K562 (cell line): ENCODE data around the gene PRSS21. TPM values are rescaled to one million over a fixed set of nuclear protein-coding genes. Genes with fewer than 3 reads are reported as not detected.

Source experiments
- HIVEP1 ChIP-seq: fragments of 250-450 bp; sonication (Bioruptor Pico); IDR thresholded peaks from 2 replicates; pipeline ENCODE4 v1.4.0; 2020; ENCODE audit warnings: mild to moderate bottlenecking
- HNRNPUL1 ChIP-seq: fragments of 200-400 bp; formaldehyde crosslinking; IDR thresholded peaks from 2 replicates; pipeline ENCODE4 v1.6.1; 2017; ENCODE audit warnings: low read length
- NEUROD1 ChIP-seq: fragments of 150-350 bp; IDR thresholded peaks from 2 replicates; pipeline ENCODE4 v1.6.1; 2014; ENCODE audit warnings: borderline replicate concordance, low read length, low read depth; ENCODE audit not compliant: partially characterized antibody
- PTTG1 ChIP-seq: fragments of 450-650 bp; IDR thresholded peaks from 2 replicates; pipeline ENCODE4 v1.6.1; 2016; ENCODE audit warnings: low read depth, mild to moderate bottlenecking, missing genetic modification characterization, missing compliant biosample characterization
- RB1 ChIP-seq: fragments of 450-650 bp; IDR thresholded peaks from 2 replicates; pipeline ENCODE4 v1.6.1; 2017; ENCODE audit warnings: low read depth, mild to moderate bottlenecking
- SIRT6 ChIP-seq: IDR thresholded peaks from one replicate; pipeline ENCODE4 v1.6.1; 2012; ENCODE audit warnings: low read depth, mild to moderate bottlenecking, control low read depth, inconsistent platforms, low read length, moderate library complexity
- ZC3H4 ChIP-seq: sonication (generic); formaldehyde crosslinking; IDR thresholded peaks from 2 replicates; pipeline ENCODE4 v1.9.0; 2021; ENCODE audit warnings: missing genetic modification reagents, borderline replicate concordance
- ZFP1 ChIP-seq: fragments of 450-650 bp; formaldehyde crosslinking; IDR thresholded peaks from 2 replicates; pipeline ENCODE4 v1.4.0; 2020; ENCODE audit warnings: mild to moderate bottlenecking, mixed read lengths
- ZNF146 ChIP-seq: IDR thresholded peaks from one replicate; pipeline ENCODE4 v1.6.1; 2018; ENCODE audit warnings: missing compliant biosample characterization; ENCODE audit not compliant: unreplicated experiment
- ZNF224 ChIP-seq: sonication (generic); formaldehyde crosslinking; IDR thresholded peaks from 2 replicates; pipeline ENCODE4 v1.8.0; 2022; ENCODE audit warnings: mild to moderate bottlenecking, missing genetic modification reagents
- ZNF764 ChIP-seq: fragments of 250-450 bp; sonication (Bioruptor Pico); IDR thresholded peaks from 2 replicates; pipeline ENCODE4 v1.4.0; 2020; ENCODE audit warnings: low read depth, mild to moderate bottlenecking, moderate library complexity
- polyA plus RNA-seq, 8 experiments: library from polyadenylated mRNA; depleted of rRNA in 4 of 8; stranded (reverse) in 5 of 8; unstranded in 3 of 8; fragments of >200 nt; fragmentation: Nextera tagmentation in 2 of 8; fragmentation: Illumina TruSeq in 1 of 8; extraction: Ambion mirVana in 2 of 8; extraction: Trizol in 1 of 8; gene quantifications; 2 replicates each; pipeline versions ENCODE4 v1.2.1 to v1.2.3, GENCODE V29; 2011 to 2014; ENCODE audit warnings: inconsistent platforms in 1 of 8, missing spikeins in 1 of 8
- total RNA-seq, 7 experiments: library from RNA; depleted of rRNA in 6 of 7; stranded (reverse); fragments of >200 nt in 6 of 7; fragmentation: Illumina TruSeq in 2 of 7; extraction: Trizol in 2 of 7; gene quantifications; 2 replicates each; pipeline versions ENCODE4 v1.2.1 to v1.2.3, GENCODE V29; 2011 to 2021; ENCODE audit warnings: low replicate concordance in 1 of 7
- TF ChIP-seq, protein P1 (sequence below): fragments of 450-650 bp; IDR thresholded peaks from 2 replicates; pipeline ENCODE4 v1.6.1; 2016; ENCODE audit warnings: borderline replicate concordance
- TF ChIP-seq, protein P2 (sequence below): sonication (generic); formaldehyde crosslinking; IDR thresholded peaks from 2 replicates; pipeline ENCODE4 v1.8.0; 2023; ENCODE audit warnings: mild to moderate bottlenecking, missing genetic modification reagents
- TF ChIP-seq, protein P3 (sequence below): conservative IDR thresholded peaks from 2 replicates; pipeline ENCODE4 v1.6.1; 2011; ENCODE audit warnings: low read depth, mild to moderate bottlenecking, low read length; ENCODE audit not compliant: control insufficient read depth
- TF ChIP-seq, protein P4 (sequence below): fragments of 250-450 bp; sonication (Bioruptor Pico); IDR thresholded peaks from 2 replicates; pipeline ENCODE4 v1.9.0; 2021; ENCODE audit warnings: mild to moderate bottlenecking, inconsistent platforms

PRSS21 gene
- total and polyA plus RNA-seq, 9 of the 15 experiments (the other 6 are each of a cell fraction or from before 2014, with no cell fraction given) = 12.1 to 121 (median 61.3) TPM

DNA sequence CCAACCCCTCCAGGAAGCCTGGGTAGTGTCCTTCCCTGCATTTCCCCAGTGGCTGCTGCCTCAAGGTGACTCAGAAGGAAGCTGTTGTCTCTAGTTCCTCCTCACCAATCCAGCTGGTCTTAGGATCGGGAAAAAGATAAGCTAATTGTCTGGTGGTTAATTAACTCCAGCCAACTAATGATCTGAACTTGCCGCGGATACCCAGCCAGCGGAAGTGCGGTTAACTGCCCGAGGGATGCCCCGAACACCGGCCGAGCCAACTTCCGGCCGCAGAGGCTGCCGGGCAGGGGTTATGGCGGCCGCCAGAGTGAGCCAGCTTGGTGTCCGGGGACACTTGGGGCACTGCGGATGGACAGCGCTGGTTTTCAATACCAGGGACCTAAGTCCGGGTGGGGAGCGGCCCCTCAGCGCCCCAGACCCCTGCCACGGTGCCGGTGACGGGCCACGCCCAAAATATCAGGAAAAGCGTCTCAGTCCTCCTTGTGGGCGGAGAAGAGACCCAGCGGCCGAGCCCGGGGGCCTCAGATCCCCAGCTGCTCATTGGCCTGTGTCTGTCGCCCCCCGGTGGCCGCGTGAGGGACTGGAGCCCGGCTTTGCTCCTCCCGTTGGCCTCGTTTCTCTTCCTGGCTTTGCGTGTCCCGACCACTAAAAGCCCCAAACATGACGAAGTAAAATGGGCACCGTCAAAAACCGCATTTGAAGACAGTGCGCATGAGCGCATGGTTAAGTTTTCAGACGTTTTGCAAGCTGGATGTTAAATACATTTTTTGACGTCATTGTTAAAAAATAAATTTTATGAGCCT, 51.2 kb downstream of the PRSS21 start (continued):
- TF ChIP-seq, protein P1, sequence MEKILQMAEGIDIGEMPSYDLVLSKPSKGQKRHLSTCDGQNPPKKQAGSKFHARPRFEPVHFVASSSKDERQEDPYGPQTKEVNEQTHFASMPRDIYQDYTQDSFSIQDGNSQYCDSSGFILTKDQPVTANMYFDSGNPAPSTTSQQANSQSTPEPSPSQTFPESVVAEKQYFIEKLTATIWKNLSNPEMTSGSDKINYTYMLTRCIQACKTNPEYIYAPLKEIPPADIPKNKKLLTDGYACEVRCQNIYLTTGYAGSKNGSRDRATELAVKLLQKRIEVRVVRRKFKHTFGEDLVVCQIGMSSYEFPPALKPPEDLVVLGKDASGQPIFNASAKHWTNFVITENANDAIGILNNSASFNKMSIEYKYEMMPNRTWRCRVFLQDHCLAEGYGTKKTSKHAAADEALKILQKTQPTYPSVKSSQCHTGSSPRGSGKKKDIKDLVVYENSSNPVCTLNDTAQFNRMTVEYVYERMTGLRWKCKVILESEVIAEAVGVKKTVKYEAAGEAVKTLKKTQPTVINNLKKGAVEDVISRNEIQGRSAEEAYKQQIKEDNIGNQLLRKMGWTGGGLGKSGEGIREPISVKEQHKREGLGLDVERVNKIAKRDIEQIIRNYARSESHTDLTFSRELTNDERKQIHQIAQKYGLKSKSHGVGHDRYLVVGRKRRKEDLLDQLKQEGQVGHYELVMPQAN = peak; percentile 32; the same call in 1 of the 2 replicates
- TF ChIP-seq ZNF224 (CRISPR knock-in tag) (no peak), ZNF764 (CRISPR knock-in tag) (no peak), HNRNPUL1 (no peak), ZFP1 (CRISPR knock-in tag) (no peak), ZNF146 (no peak), SIRT6 (no peak), HIVEP1 (CRISPR knock-in tag) (peak; percentile 88), PTTG1 (tag) (0 out of 2 replicates have a peak, but pooled peaks have one; percentile 19), ZC3H4 (CRISPR knock-in tag) (no peak), RB1 (peak; percentile 79), NEUROD1 (no peak)
- TF ChIP-seq, protein P2, sequence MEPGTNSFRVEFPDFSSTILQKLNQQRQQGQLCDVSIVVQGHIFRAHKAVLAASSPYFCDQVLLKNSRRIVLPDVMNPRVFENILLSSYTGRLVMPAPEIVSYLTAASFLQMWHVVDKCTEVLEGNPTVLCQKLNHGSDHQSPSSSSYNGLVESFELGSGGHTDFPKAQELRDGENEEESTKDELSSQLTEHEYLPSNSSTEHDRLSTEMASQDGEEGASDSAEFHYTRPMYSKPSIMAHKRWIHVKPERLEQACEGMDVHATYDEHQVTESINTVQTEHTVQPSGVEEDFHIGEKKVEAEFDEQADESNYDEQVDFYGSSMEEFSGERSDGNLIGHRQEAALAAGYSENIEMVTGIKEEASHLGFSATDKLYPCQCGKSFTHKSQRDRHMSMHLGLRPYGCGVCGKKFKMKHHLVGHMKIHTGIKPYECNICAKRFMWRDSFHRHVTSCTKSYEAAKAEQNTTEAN (CRISPR knock-in tag) = no peak
- TF ChIP-seq, protein P3, sequence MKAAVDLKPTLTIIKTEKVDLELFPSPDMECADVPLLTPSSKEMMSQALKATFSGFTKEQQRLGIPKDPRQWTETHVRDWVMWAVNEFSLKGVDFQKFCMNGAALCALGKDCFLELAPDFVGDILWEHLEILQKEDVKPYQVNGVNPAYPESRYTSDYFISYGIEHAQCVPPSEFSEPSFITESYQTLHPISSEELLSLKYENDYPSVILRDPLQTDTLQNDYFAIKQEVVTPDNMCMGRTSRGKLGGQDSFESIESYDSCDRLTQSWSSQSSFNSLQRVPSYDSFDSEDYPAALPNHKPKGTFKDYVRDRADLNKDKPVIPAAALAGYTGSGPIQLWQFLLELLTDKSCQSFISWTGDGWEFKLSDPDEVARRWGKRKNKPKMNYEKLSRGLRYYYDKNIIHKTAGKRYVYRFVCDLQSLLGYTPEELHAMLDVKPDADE = peak; percentile 76; the same call in 1 of the 2 replicates
- TF ChIP-seq, protein P4, sequence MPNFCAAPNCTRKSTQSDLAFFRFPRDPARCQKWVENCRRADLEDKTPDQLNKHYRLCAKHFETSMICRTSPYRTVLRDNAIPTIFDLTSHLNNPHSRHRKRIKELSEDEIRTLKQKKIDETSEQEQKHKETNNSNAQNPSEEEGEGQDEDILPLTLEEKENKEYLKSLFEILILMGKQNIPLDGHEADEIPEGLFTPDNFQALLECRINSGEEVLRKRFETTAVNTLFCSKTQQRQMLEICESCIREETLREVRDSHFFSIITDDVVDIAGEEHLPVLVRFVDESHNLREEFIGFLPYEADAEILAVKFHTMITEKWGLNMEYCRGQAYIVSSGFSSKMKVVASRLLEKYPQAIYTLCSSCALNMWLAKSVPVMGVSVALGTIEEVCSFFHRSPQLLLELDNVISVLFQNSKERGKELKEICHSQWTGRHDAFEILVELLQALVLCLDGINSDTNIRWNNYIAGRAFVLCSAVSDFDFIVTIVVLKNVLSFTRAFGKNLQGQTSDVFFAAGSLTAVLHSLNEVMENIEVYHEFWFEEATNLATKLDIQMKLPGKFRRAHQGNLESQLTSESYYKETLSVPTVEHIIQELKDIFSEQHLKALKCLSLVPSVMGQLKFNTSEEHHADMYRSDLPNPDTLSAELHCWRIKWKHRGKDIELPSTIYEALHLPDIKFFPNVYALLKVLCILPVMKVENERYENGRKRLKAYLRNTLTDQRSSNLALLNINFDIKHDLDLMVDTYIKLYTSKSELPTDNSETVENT (CRISPR knock-in tag) = peak; percentile 76; the same call in 1 of the 2 replicates
